ENCODE data around the gene TACSTD2. TPM values are rescaled to one million over a fixed set of nuclear protein-coding genes. Genes with fewer than 3 reads are reported as not detected.

Gene TACSTD2
- total RNA-seq, 1 experiment from 2014 or later = 12.2 TPM

Other genes with a start within 250 kb of the TACSTD2 start
- gene OMA1, start 30.5 kb downstream of the TACSTD2 start, total RNA-seq (2021; ENCODE audit: unreplicated experiment) = 21.9 TPM
- 37.5 TPM for gene MYSM1, start 122.8 kb upstream of the TACSTD2 start, total RNA-seq (2021; ENCODE audit: unreplicated experiment)
- 18.7 TPM for gene JUN, start 206.8 kb upstream of the TACSTD2 start, total RNA-seq (2021; ENCODE audit: unreplicated experiment)